HG03558 (cell line): ENCODE data around the gene DUOXA1.
"Not testable (repeated sequence)": the region's sequence is repeated elsewhere in the genome, so short reads cannot be mapped to it uniquely, and the experiment has no call there.

ENCODE experiments used
- ATAC-seq: cut with Tn5 transposase; IDR thresholded peaks from one replicate; pipeline ENCODE4 v1.9.1; 2021; ENCODE audit warnings: moderate number of reproducible peaks; ENCODE audit not compliant: unreplicated experiment; ENCODE audit errors: extremely low read depth

DUOXA1 gene

DNA sequence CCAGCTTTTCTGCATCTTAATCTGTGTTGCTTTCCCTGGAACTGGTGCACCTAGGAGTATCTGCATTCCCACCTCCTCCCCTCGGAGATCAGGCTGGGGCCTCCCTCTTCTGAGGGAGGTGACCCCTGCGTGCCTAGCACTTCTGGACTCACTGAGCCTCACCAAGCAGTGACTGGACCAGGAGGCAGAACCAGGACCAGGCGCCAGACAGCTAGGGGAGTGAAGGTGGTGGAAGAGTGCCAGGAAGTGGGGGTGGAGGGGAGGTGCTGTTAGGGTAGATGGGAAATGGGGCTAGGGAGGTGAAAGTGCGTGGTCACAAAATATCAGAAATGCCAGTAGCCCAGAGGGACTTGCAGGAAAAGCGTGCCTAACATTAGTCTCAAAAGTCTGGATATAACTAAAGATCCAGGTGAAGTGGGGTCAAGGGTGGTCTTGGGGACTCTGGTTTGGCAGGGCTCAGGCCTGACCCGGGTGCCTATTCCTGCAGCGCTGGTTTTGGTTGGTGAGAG lies 14.3 kb downstream of the DUOXA1 start:
- ATAC-seq, result no peak

DNA sequence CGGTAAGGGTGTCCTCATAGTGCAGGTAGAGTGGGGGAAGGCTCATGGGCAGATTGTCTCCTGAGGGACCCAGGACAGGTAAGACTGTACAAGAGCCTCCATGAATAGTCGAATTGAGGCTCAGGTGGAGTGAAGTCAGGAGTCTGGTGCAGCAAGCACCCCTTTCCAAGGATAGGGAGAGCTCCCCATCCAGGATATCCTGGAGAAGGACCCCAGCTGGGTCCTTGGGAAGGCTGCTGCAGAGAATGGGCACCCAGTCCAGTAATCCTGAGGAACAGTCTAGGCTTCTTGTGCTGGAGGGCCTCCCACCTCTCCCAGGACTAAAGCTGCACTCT lies 15.0 kb downstream of the DUOXA1 start:
- no peak for ATAC-seq

GRCh38 chr15:45114076-45114750 lies 15.5 kb downstream of the DUOXA1 start, which contains the start of the genes DUOX2 and DUOXA2:
DUOX2 (minus strand) TSS chr15:45114172; CDS start chr15:45113411, 761 bp downstream.
DUOXA2 (plus strand) TSS chr15:45114326; CDS start chr15:45114606, 280 bp downstream.
- ATAC-seq, result no peak

- no peak for ATAC-seq
Measured at GRCh38 chr15:45113380-45113990, 16.2 kb downstream of the DUOXA1 start.

DNA sequence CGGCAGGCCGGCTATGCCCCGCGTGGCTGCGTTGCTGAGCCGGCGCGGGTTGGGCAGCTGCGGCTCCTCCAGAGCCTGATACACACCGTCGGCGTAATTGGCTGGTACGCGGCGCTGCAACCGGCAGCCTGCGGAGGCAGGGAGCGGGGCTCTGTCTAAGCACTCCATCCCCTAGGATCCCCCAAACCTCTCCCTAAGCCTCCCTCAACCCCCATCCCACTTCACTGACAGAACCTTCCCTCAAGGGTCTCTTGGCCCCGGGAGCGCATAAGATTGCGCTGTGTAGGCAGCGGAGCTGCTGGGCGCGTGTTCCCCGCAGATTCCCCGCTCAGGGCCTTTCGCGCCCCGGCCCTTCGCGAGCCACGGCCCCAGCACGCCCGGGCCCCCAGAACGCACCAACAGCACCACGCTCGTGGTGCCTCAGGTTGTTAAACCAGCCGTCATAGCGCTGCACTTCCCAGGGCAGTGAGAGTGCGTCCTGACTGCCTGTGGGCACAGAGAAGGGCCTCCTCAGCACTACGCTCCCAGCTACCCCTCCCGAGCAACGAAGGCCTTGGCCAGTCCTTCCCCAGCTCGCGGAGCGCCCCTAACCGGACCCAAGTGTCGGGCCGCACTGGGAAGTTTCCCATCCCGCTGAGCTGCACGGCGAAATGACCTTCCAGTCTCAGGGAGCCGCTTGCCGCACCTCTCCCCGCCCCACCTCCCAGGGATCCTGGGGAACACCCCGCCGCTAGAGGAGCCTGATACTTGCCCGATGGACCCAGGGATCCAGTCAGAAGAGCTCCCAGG lies 16.9 kb downstream of the DUOXA1 start:
- ATAC-seq, result no peak

DNA sequence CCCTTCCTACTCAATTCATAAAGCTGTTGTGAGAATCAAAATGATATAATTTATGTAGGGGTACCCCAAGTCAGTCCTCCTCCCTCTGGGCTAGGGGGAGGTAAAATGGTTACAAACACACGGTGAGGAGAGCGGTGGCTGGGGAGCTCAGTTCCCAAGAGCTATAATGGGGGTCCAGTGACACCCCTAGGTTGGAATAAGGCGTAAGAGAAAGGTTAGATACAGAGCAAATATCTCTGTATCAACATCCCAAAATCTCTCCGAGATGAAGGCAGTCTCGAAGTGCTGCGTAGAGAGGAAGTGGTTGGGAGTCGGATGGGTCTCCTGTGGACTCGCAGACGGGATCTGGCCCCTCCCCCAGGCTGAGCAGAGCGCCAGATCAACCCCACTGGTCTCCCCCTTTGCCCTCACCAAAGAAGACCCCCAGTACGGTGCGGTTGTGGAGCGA lies 17.5 kb downstream of the DUOXA1 start:
- ATAC-seq, result no peak

DNA sequence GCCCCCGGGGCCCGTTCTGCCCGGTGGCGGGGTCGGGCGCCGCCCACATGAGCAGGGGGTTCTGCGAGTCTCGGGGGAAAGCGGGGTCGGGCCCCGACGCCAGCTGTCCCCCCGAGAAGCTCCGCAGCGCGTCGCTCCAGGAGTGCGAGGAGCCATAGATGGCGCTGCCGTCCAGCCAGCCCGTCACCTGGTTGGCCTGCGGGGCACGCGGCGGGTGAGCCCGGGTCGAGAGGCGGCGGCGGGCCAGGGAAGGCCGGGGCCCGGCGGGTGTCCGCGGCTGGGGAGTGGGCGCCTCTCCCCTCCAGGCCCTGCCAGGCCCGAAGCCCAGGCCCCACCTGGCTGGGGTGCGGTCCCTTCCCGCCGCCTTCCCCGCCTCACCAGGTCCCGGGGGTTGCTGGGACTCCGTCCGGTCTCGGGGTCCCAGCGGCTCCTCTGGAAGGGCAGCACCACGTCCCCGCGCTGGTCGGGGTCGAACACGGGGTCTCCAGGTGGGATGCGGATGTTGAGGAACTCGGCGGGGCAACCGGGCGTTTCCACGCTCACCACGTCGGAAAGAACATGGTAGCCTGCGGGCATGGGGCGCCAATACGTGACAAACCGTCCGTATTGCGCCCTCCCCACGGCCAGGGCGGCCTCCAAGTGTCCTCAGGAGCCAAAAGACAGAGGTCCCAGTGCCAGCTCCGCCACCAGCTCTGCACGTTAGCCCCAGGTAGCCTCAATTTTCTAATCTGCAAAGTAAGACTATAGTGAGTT lies 18.1 kb downstream of the DUOXA1 start:
- no peak for ATAC-seq

- ATAC-seq, result no peak
Measured at GRCh38 chr15:45110256-45110820, 19.3 kb downstream of the DUOXA1 start.

- no peak for ATAC-seq
Measured at GRCh38 chr15:45107941-45108630, 21.6 kb downstream of the DUOXA1 start.

GRCh38 chr15:45106002-45106790 lies 23.5 kb downstream of the DUOXA1 start:
- no peak for ATAC-seq

- no peak for ATAC-seq
Measured at GRCh38 chr15:45105586-45105985, 24.1 kb downstream of the DUOXA1 start.

DNA sequence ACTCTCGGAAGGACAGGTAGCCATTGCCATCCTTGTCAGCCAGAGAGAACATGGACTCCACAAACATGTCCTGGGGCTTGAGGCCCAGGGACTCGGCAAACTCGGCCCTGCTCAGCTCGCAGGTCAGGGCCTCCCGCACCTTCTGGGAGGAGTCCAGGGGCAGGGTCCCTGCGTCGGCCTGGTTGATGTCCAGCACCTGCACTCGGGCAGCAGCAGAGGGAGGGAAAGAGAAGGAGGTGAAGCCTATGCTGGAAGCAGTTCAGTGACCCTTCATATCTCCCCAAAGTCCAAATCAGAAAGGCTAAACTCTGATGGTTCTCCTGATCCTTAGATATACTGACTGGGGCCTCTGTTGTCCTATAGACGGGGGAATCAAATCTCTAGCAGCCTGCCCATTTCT lies 25.5 kb downstream of the DUOXA1 start:
- ATAC-seq, result not testable (repeated sequence)

GRCh38 chr15:45102226-45102625 lies 27.5 kb downstream of the DUOXA1 start:
- no peak for ATAC-seq

DNA sequence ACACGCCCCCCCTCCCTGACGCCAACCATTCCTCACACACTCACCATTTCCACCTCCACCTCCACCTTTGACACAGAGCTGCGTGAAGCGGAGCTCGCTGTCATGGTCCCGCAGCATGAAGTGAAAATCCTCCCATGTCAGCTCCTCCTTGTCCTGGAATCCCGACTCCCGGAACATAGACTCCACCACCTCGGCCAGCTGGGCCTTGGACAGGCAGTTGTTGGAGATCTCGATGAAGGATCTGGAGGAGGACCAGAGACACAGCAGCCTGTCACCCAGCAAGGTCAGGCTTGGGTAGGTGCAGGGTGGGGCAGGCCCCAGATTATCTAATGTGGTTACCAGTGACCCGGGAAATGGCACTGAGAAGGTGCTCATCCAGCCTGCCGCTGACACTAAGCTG lies 27.9 kb downstream of the DUOXA1 start:
- ATAC-seq, result no peak

DNA sequence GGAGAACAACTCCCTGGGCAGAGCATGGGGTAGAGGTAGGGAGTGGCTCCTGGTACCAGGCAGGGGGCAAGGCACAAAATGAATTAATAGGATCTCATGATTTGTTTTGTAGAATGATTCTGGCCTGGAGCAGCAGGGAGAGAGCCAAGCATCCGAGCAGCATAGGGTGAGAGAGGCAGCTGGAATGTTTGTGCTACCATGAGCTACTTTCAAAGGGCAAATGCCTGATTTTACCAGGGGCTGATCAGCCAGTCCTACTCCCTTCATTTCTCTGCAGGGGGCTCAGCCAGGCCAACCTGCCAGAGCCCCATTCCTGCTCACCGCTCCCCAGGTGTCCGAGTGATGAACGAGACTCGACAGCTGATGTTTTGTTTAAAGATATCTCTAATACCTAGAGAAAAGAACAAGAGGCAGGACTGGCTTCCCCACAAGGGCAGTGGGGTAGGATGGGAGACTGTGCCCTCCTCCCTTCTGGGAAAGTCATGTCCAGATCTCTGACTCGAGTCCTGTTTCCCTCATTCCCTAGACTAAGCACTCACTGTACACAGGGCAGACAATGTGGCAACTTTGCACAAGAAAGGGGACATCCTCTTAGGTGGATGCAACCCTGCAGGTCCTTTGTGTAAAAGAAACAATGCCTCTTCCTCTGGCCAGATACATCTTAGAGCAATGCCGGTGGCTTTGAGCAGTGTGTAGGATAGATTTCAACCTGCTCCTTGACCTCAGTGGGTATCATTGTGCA lies 28.6 kb downstream of the DUOXA1 start:
- ATAC-seq, result no peak

DNA sequence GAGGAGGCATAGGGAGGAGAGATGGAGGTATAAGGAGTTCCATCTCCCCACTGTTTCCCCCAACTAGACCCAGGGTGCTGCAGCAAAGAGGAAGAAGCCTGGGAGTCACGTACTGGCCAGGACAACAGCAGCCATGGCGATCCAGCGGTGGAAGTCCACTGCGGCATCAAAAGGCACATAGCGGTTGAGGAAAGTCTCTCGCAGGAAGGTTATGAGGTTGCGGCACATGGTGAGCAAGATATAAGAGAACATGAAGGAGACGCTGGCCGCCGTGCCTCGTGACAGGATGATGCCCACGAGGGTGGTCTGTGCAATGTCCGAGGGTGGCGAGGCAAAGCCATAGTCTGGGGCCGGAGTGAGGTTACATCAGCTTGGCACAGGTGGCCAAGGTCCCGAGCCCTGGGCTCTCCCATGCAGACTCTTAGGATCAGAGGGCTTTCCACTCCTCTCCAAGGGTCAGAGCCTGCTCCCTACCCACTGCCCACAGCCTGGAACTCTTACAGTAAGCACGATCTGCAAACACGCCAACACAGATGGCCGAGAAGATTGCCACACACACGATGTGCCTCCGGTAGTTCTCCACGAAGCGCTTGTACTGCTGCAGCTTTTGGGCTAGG lies 30.0 kb downstream of the DUOXA1 start:
- no peak for ATAC-seq

DNA sequence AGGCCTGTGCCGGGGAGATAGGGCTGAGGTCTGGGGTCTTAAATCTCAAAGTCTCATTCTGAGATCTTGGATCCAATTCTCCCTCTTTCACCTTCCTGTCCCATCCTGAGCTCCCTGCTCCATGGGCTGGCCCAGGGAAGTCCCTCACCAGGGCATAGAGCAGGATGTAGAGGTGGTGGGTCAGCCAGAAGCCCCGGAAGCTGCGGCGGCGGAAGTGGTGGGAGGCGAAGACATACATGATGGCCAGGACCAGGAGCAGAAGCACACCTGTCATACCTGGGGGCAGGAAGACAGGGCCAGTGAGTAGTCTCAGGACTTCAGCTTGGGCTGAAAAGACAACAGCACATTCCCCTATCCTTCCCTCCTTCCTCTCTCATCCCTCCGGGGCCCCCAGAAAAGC lies 32.2 kb downstream of the DUOXA1 start:
- ATAC-seq, result no peak

GRCh38 chr15:45095661-45096060 lies 34.0 kb downstream of the DUOXA1 start:
- no peak for ATAC-seq
